Measurements from ENCODE around the gene CNMD. TPM values are rescaled to one million over a fixed set of nuclear protein-coding genes. Genes with fewer than 3 reads are reported as not detected.

The CNMD gene
- total RNA-seq, 1 experiment from 2014 or later, result not detected

DNA sequence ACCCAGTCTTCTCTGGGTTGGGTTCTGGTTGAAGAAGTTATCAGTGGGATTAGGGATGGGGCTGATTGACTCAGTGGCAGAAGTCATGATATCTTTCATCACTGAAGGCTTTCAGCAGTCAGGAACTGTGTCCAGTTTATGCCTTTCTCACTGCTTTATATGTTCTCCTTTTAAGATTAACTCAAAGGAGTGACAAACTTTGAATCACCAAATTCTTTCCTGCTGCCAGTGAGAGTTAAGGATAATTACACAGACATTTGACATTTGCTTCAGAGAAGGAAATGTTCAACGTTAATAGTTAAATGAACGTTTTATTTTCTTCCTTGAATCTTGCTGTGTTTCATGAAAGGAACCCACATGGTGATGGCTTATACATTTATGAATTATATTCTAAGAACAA lies 41.0 kb upstream of the CNMD start:
- no TSS peak for BruUV-seq (replicated peaks)
- TF ChIP-seq, protein P1, sequence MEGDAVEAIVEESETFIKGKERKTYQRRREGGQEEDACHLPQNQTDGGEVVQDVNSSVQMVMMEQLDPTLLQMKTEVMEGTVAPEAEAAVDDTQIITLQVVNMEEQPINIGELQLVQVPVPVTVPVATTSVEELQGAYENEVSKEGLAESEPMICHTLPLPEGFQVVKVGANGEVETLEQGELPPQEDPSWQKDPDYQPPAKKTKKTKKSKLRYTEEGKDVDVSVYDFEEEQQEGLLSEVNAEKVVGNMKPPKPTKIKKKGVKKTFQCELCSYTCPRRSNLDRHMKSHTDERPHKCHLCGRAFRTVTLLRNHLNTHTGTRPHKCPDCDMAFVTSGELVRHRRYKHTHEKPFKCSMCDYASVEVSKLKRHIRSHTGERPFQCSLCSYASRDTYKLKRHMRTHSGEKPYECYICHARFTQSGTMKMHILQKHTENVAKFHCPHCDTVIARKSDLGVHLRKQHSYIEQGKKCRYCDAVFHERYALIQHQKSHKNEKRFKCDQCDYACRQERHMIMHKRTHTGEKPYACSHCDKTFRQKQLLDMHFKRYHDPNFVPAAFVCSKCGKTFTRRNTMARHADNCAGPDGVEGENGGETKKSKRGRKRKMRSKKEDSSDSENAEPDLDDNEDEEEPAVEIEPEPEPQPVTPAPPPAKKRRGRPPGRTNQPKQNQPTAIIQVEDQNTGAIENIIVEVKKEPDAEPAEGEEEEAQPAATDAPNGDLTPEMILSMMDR (IDR thresholded peaks at IDR 0.05; ENCODE audit: unreplicated experiment), result no peak
- intact Hi-C loops (cut with micrococcal nuclease; ENCODE audit: unreplicated experiment), result no loop called here
- no peak for DNase-seq
- no peaks in the 10 kb centered on the region for H3K9me3 Mint-ChIP-seq (ENCODE audit: low read depth, unreplicated experiment)
- no peaks in the 10 kb centered on the region for H3K36me3 Mint-ChIP-seq (ENCODE audit: insufficient read depth, unreplicated experiment)
- CTCF ChIA-PET, result no interaction called here
- peaks cover 12% of the 10 kb centered on the region for H3K4me1 Mint-ChIP-seq (ENCODE audit: low read depth, unreplicated experiment)
- no peak overlapping the region for H3K27ac Mint-ChIP-seq (ENCODE audit: unreplicated experiment)
- no peak overlapping the region for H3K4me3 Mint-ChIP-seq (ENCODE audit: low read depth, unreplicated experiment)
- H3K27me3 Mint-ChIP-seq (ENCODE audit: unreplicated experiment), result peaks cover 16% of the 10 kb centered on the region

DNA sequence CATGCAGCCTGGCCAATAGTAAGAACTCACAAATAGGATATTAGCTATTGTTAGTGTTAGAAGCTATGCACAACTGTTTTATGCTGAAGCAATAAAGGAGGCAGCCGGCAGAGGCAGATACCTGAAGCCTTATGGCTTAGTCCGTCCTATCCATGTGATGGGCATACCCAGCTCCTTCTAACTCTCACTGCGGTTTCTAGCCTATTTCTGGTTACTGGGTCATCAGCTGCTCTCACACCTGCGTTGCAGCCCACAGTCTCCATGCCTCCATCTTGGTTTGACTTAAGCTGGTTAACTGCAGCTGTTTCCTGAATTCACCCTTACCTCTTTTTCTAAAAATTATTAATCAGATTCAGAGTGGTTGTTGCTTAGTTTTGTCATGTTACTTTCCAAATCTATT lies 40.5 kb upstream of the CNMD start:
- H3K27me3 Mint-ChIP-seq (ENCODE audit: unreplicated experiment), result peaks cover 21% of the 10 kb centered on the region
- intact Hi-C loops (cut with micrococcal nuclease; ENCODE audit: unreplicated experiment), result no loop called here
- no peak for DNase-seq
- BruUV-seq (replicated peaks), result no TSS peak
- H3K27ac Mint-ChIP-seq (ENCODE audit: unreplicated experiment), result no peak overlapping the region
- H3K4me1 Mint-ChIP-seq (ENCODE audit: low read depth, unreplicated experiment), result peaks cover 7% of the 10 kb centered on the region
- no peak overlapping the region for H3K4me3 Mint-ChIP-seq (ENCODE audit: low read depth, unreplicated experiment)
- H3K36me3 Mint-ChIP-seq (ENCODE audit: insufficient read depth, unreplicated experiment), result no peaks in the 10 kb centered on the region
- H3K9me3 Mint-ChIP-seq (ENCODE audit: low read depth, unreplicated experiment), result no peaks in the 10 kb centered on the region
- TF ChIP-seq, protein P1 (IDR thresholded peaks at IDR 0.05; ENCODE audit: unreplicated experiment), result no peak
- CTCF ChIA-PET, result no interaction called here

DNA sequence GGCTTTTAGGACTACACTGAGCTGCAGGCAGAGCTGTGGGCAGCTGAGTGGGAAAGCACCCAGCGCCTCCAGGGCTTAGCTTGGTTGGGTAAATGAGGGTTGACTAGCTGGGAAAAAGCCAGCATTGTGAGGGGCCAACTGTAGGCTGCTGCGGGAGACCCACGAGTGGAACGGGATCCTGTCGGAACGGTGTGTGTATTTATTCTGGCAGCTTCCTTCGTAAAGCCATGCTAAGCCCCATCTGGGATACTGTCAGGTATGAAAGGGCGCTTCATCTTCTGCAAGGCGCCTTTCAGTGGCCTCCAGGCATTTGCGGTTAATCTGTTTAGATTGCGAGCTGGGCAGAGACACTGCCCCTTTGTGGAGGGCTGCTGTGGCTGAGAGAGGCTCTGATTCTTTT lies 39.5 kb upstream of the CNMD start:
- DNase-seq, result no peak
- BruUV-seq (replicated peaks), result no TSS peak
- Mint-ChIP-seq H3K4me1 (ENCODE audit: low read depth, unreplicated experiment) (no peaks in the 10 kb centered on the region), H3K9me3 (ENCODE audit: low read depth, unreplicated experiment) (no peaks in the 10 kb centered on the region), H3K27ac (ENCODE audit: unreplicated experiment) (no peak overlapping the region), H3K4me3 (ENCODE audit: low read depth, unreplicated experiment) (no peak overlapping the region), H3K36me3 (ENCODE audit: insufficient read depth, unreplicated experiment) (no peaks in the 10 kb centered on the region), H3K27me3 (ENCODE audit: unreplicated experiment) (peaks cover 24% of the 10 kb centered on the region)
- CTCF ChIA-PET, result interaction anchor here (0.6 kb wide), 2 partner anchors 19 to 229 kb away, joined by 3 to 4 read pairs; no protein-coding TSS in a partner anchor
- intact Hi-C loops (cut with micrococcal nuclease; ENCODE audit: unreplicated experiment), result no loop called here
- TF ChIP-seq, protein P1 (IDR thresholded peaks at IDR 0.05; ENCODE audit: unreplicated experiment), result no peak

DNA sequence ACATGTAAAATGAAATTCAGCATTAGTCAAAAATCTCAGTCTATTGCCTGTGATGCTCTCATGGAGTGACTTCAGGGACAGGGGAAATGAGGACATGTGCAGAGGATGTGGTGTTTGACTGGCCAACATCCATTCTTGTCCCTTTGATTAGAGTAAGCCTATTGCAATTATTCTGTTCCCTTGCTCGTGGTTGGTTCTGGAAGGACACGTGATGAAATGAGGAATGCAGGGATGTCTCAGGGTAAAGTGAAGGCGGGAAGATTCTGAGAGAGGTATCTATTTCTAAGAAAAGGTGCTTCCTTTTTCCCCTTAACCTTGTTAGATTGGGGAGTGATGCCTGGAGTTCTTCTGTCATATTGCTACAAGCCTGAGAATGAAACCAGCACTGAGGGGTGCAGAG lies 37.1 kb upstream of the CNMD start:
- CTCF ChIA-PET, result no interaction called here
- H3K36me3 Mint-ChIP-seq (ENCODE audit: insufficient read depth, unreplicated experiment), result no peaks in the 10 kb centered on the region
- H3K27me3 Mint-ChIP-seq (ENCODE audit: unreplicated experiment), result peaks cover 48% of the 10 kb centered on the region
- H3K27ac Mint-ChIP-seq (ENCODE audit: unreplicated experiment), result no peak overlapping the region
- intact Hi-C loops (cut with micrococcal nuclease; ENCODE audit: unreplicated experiment), result no loop called here
- no peak overlapping the region for H3K4me3 Mint-ChIP-seq (ENCODE audit: low read depth, unreplicated experiment)
- H3K4me1 Mint-ChIP-seq (ENCODE audit: low read depth, unreplicated experiment), result no peaks in the 10 kb centered on the region
- TF ChIP-seq, protein P1 (IDR thresholded peaks at IDR 0.05; ENCODE audit: unreplicated experiment), result no peak
- BruUV-seq (replicated peaks), result no TSS peak
- DNase-seq, result no peak
- no peaks in the 10 kb centered on the region for H3K9me3 Mint-ChIP-seq (ENCODE audit: low read depth, unreplicated experiment)

Measured in Calu3 (cell line).